Adrenal gland (tissue), 12 donors: ENCODE results near the gene CSNK2A2. TPM values are rescaled to one million over a fixed set of nuclear protein-coding genes. Genes with fewer than 3 reads are reported as not detected.

Experiments used
- DNase-seq, 7 donors: peaks; one replicate each; pipeline ENCODE4 v3.0.0-alpha.2; 2019 to 2020
- H3K27ac ChIP-seq, 5 donors: fragments of 200-600 bp; sonication (generic) in 4 of 5; 1 replicate in 3 of 5; 2 replicates in 2 of 5; pipeline versions ENCODE4 v1.5.1 to v1.8.0; 2016 to 2020; ENCODE audit warnings: mild to moderate bottlenecking in 1 of 5
- H3K27me3 ChIP-seq: fragments of 200-600 bp; 2 replicates; pipeline ENCODE4 v1.8.0; 2021
- H3K36me3 ChIP-seq, 2 donors: fragments of 200-600 bp; replicated peaks in 1 of 2; 1 replicate in 1 of 2; 2 replicates in 1 of 2; pipeline versions ENCODE4 v1.5.1 to v1.8.0; 2018 to 2022
- H3K4me1 ChIP-seq, 2 donors: fragments of 200-600 bp; replicated peaks in 1 of 2; 1 replicate in 1 of 2; 2 replicates in 1 of 2; pipeline versions ENCODE4 v1.5.1 to v1.8.0; 2018 to 2021
- H3K4me3 ChIP-seq, 4 donors: fragments of 200-600 bp; sonication (generic) in 3 of 4; one replicate each; pipeline ENCODE4 v1.5.1; 2016 to 2018
- H3K9me3 ChIP-seq, 3 donors: fragments of 200-600 bp; sonication (generic) in 1 of 3; replicated peaks in 1 of 3; 1 replicate in 2 of 3; 2 replicates in 1 of 3; pipeline versions ENCODE4 v1.5.1 to v1.8.0; 2016 to 2021
- CTCF ChIP-seq, 6 experiments: fragments of 450-650 bp in 4 of 6; fragments of 200-600 bp in 2 of 6; sonication (generic) in 1 of 6; IDR thresholded peaks; 1 replicate in 5 of 6; 2 replicates in 1 of 6; pipeline versions ENCODE4 v1.5.1 to v1.8.0; 2016 to 2021; ENCODE audit warnings: antibody characterized with exemption in 6 of 6, mild to moderate bottlenecking in 2 of 6, moderate library complexity in 1 of 6
- POLR2A ChIP-seq, 2 donors: fragments of 450-650 bp; IDR thresholded peaks; one replicate each; pipeline ENCODE4 v1.6.1; 2017; ENCODE audit warnings: antibody characterized with exemption in 2 of 2, mild to moderate bottlenecking in 2 of 2, moderate library complexity in 1 of 2
- WGBS, 4 donors: extraction: QIAGEN DNeasy Blood & Tissue Kit in 2 of 4; methylation state at CpG; one replicate each; pipeline versions ENCODE4 v1.1.5 to v1.1.7; 2013 to 2017; 5-methylcytosine and 5-hydroxymethylcytosine counted together
- intact Hi-C, 2 donors: fragments of 100-400 bp; cut with DNase I; formaldehyde crosslinking; loops; one replicate each; pipeline versions ENCODE4 v1.14.1 to v1.15.0; 2022 to 2023
- polyA plus RNA-seq, 3 donors: library from polyadenylated mRNA; stranded (reverse); fragments of 200-250 nt in 2 of 3; fragments of 350-450 nt in 1 of 3; fragmentation: Illumina TruSeq in 1 of 3; extraction: RNeasy Lipid Tissue Mini Kit (QIAGEN cat#74804) in 1 of 3; gene quantifications; one replicate each; pipeline ENCODE4 v1.2.3, GENCODE V29; 2013 to 2014
- total RNA-seq, 9 donors: library from RNA; depleted of rRNA in 4 of 9; stranded (reverse); fragments of >200 nt in 4 of 9; fragments of 120-200 nt in 1 of 9; fragmentation: NEBNext Ultra II Directional in 1 of 9; extraction: Animal tissue kit (Norgen Biotek cat#: 25700) in 1 of 9; gene quantifications; one replicate each; pipeline versions ENCODE4 v1.1.0 to v1.2.4, GENCODE V29; 2013 to 2023
- donor health status: healthy with polysubstance abuse.
- donor health status: Bipolar disorder and iron deficiency.
- donor health status: DM: yes; HTN: yes; CAD: no.
- donor health status: DM: no; HTN: no; CAD: no.
- donor health status: DM: no; HTN: no; CAD: no.
- donor health status: DM: yes; HTN: yes; CAD: no.

CSNK2A2 gene
- total and polyA plus RNA-seq, 12 donors, result 18.0 to 76.3 (median 37.7) TPM

- intact Hi-C loops, result no loop called here
- H3K4me3 ChIP-seq, result no peak overlapping the region
- H3K27ac ChIP-seq, result peak overlapping the region in 1 of 5 donors; percentile 48
- no peaks in the 10 kb centered on the region for H3K27me3 ChIP-seq
- H3K4me1 ChIP-seq, result peaks cover 34 to 65% of the 10 kb centered on the region in 2 donors
- no peaks in the 10 kb centered on the region for H3K9me3 ChIP-seq
- no peaks in the 10 kb centered on the region for H3K36me3 ChIP-seq
- 74 to 81% (median 79%) methylated on average over 10 of the region's 10 CpGs for WGBS, 4 donors
- DNase-seq, result no peak
- no peak for TF ChIP-seq POLR2A (IDR thresholded peaks at IDR 0.05)
These were observed 72.0 kb downstream of the CSNK2A2 start for GRCh38 chr16:58125781-58126335.

- Histone ChIP-seq H3K9me3 (no peaks in the 10 kb centered on the region), H3K36me3 (no peaks in the 10 kb centered on the region), H3K27me3 (no peaks in the 10 kb centered on the region), H3K27ac (peak overlapping the region in 1 of 5 donors; percentile 44), H3K4me3 (no peak overlapping the region), H3K4me1 (peaks cover 42 to 73% of the 10 kb centered on the region in 2 donors)
- TF ChIP-seq CTCF (IDR thresholded peaks at IDR 0.05) (no peak), POLR2A (IDR thresholded peaks at IDR 0.05) (no peak)
- DNase-seq, result no peak
- WGBS, 4 donors, result 56 to 70% (median 63%) methylated on average over 4 of the region's 4 CpGs
- intact Hi-C loops, result no loop called here
These were observed 72.9 kb downstream of the CSNK2A2 start for GRCh38 chr16:58125041-58125440.

GRCh38 chr16:58124601-58124915 lies 73.3 kb downstream of the CSNK2A2 start:
- Histone ChIP-seq H3K36me3 (no peaks in the 10 kb centered on the region), H3K27ac (peak overlapping the region in 2 of 5 donors; percentile 9 to 44), H3K27me3 (no peaks in the 10 kb centered on the region), H3K9me3 (no peaks in the 10 kb centered on the region), H3K4me1 (peaks cover 43 to 76% of the 10 kb centered on the region in 2 donors), H3K4me3 (no peak overlapping the region)
- peak in 4 of 7 donors; percentile 26 to 38 (median 30) for DNase-seq
- 15 to 39% (median 24%) methylated on average over 1 of the region's 1 CpG for WGBS, 4 donors
- TF ChIP-seq POLR2A (IDR thresholded peaks at IDR 0.05), result no peak
- no peak for TF ChIP-seq CTCF (IDR thresholded peaks at IDR 0.05)
- intact Hi-C loops, result loop anchor here in 1 of 2 donors (5.0 kb wide), 1 partner anchor 97 kb away; the partner anchor contains the start of gene MMP15

- Histone ChIP-seq H3K36me3 (no peaks in the 10 kb centered on the region), H3K4me1 (peaks cover 43 to 81% of the 10 kb centered on the region in 2 donors), H3K4me3 (no peak overlapping the region), H3K9me3 (no peaks in the 10 kb centered on the region), H3K27ac (peak overlapping the region in 2 of 5 donors; percentile 9 to 44), H3K27me3 (no peaks in the 10 kb centered on the region)
- intact Hi-C loops, result loop anchor here (2.0 to 5.0 kb wide), 2 partner anchors 97 to 101 kb away; partner anchors contain the start of gene MMP15 (in 1 of the 2)
- TF ChIP-seq CTCF (IDR thresholded peaks at IDR 0.05), result no peak
- no peak for TF ChIP-seq POLR2A (IDR thresholded peaks at IDR 0.05)
- WGBS, 4 donors, result 62 to 68% (median 67%) methylated on average over 8 of the region's 8 CpGs
- DNase-seq, result no peak
These were observed 73.9 kb downstream of the CSNK2A2 start for GRCh38 chr16:58123896-58124600.
